H1 (cell line): ENCODE measurements around the gene SYT14. TPM values are rescaled to one million over a fixed set of nuclear protein-coding genes. Genes with fewer than 3 reads are reported as not detected.

Source experiments
- CHD7 ChIP-seq: fragments of 300-600 bp; sonication (generic); IDR thresholded peaks from 2 replicates; pipeline ENCODE4 v1.7.1; 2012; ENCODE audit warnings: low read length, moderate library complexity, mild to moderate bottlenecking, inconsistent platforms; ENCODE audit not compliant: insufficient replicate concordance
- JUND ChIP-seq: IDR thresholded peaks from 2 replicates; pipeline ENCODE4 v1.6.1; 2011; ENCODE audit warnings: mild to moderate bottlenecking, improper control_type of control experiment, low read length
- polyA plus RNA-seq, 7 experiments: library from polyadenylated mRNA; depleted of rRNA in 3 of 7; stranded (reverse) in 5 of 7; unstranded in 2 of 7; fragments of >200 nt in 5 of 7; fragments of 200-250 nt in 2 of 7; gene quantifications; 1 replicate in 5 of 7; 2 replicates in 1 of 7; 4 replicates in 1 of 7; pipeline versions ENCODE4 v1.2.1 to v1.2.3, GENCODE V29; 2011 to 2013; ENCODE audit warnings: missing spikeins in 2 of 7, mixed read lengths in 2 of 7
- total RNA-seq: library from RNA; stranded (reverse); fragmentation: NEBNext Ultra II Directional; extraction: Animal tissue kit (Norgen Biotek cat#: 25700); gene quantifications from 2 replicates; pipeline ENCODE4 v1.2.1, GENCODE V29; 2021

SYT14 gene
- total and polyA plus RNA-seq, 2 of the 8 experiments (the other 6 are each of a cell fraction or from before 2014, with no cell fraction given): 2.3 to 18.4 TPM

- TF ChIP-seq CHD7 (no peak), JUND (no peak)
Observed at GRCh38 chr1:209900734-209901133, 37.3 kb upstream of the SYT14 start (continued).
